K562 (cell line): Measurements from ENCODE around the gene PDIA4. TPM values are rescaled to one million over a fixed set of nuclear protein-coding genes. Genes with fewer than 3 reads are reported as not detected.

Experiments used
- CHD4 ChIP-seq: fragments of 200-600 bp; sonication (generic); IDR thresholded peaks from 3 replicates; pipeline ENCODE4 v1.6.1; 2012; ENCODE audit warnings: low read depth, mild to moderate bottlenecking, mixed read lengths, low read length, inconsistent platforms; ENCODE audit not compliant: insufficient read depth, insufficient replicate concordance, poor library complexity, severe bottlenecking
- ETS1 ChIP-seq: conservative IDR thresholded peaks from 2 replicates; pipeline ENCODE4 v1.6.1; 2011; ENCODE audit warnings: low read depth, mild to moderate bottlenecking, low read length; ENCODE audit not compliant: control insufficient read depth
- GTF2E2 ChIP-seq: fragments of 200-800 bp; sonication (Bioruptor generic); IDR thresholded peaks from 2 replicates; pipeline ENCODE4 v1.6.1; 2016; ENCODE audit warnings: missing genetic modification characterization, missing compliant biosample characterization
- HMG20B ChIP-seq: fragments of 250-450 bp; sonication (Bioruptor Pico); IDR thresholded peaks from 2 replicates; pipeline ENCODE4 v1.5.0; 2021; ENCODE audit warnings: mild to moderate bottlenecking
- IFI16 ChIP-seq: fragments of 250-450 bp; sonication (Bioruptor Pico); IDR thresholded peaks from 2 replicates; pipeline ENCODE4 v2.1.2; 2022; ENCODE audit warnings: mild to moderate bottlenecking, inconsistent platforms
- KAT7 ChIP-seq: sonication (generic); formaldehyde crosslinking; IDR thresholded peaks from 2 replicates; pipeline ENCODE4 v1.8.0; 2022; ENCODE audit warnings: missing genetic modification reagents, mild to moderate bottlenecking, borderline replicate concordance
- MEF2D ChIP-seq: conservative IDR thresholded peaks from 2 replicates; pipeline ENCODE4 v1.6.1; 2016; ENCODE audit warnings: low read depth, missing genetic modification characterization, missing compliant biosample characterization
- NCOA6 ChIP-seq: fragments of 450-650 bp; IDR thresholded peaks from 2 replicates; pipeline ENCODE4 v1.6.1; 2017; ENCODE audit warnings: mild to moderate bottlenecking
- NEUROD1 ChIP-seq: fragments of 150-350 bp; IDR thresholded peaks from 2 replicates; pipeline ENCODE4 v1.6.1; 2014; ENCODE audit warnings: borderline replicate concordance, low read length, low read depth; ENCODE audit not compliant: partially characterized antibody
- PHB ChIP-seq: fragments of 250-450 bp; sonication (Bioruptor Pico); IDR thresholded peaks from 2 replicates; pipeline ENCODE4 v1.5.0; 2021
- TRIM24 ChIP-seq, 2 experiments: fragments of 450-650 bp; IDR thresholded peaks; 2 replicates each; pipeline ENCODE4 v1.6.1; 2016
- ZBTB1 ChIP-seq: sonication (generic); formaldehyde crosslinking; IDR thresholded peaks from 2 replicates; pipeline ENCODE4 v1.8.1; 2023; ENCODE audit warnings: missing genetic modification reagents, low read depth, mild to moderate bottlenecking, borderline replicate concordance
- ZBTB33 ChIP-seq: sonication (generic); formaldehyde crosslinking; IDR thresholded peaks from 2 replicates; pipeline ENCODE4 v1.8.1; 2023; ENCODE audit warnings: mild to moderate bottlenecking, missing genetic modification reagents
- ZBTB49 ChIP-seq: sonication (generic); formaldehyde crosslinking; IDR thresholded peaks from 2 replicates; pipeline ENCODE4 v1.8.0; 2022; ENCODE audit warnings: missing genetic modification reagents, mild to moderate bottlenecking, borderline replicate concordance
- ZNF3 ChIP-seq: fragments of 250-450 bp; sonication (Bioruptor Pico); IDR thresholded peaks from 2 replicates; pipeline ENCODE4 v1.5.0; 2021; ENCODE audit warnings: mild to moderate bottlenecking, moderate library complexity
- ZNF561 ChIP-seq: fragments of 450-650 bp; formaldehyde crosslinking; conservative IDR thresholded peaks from 2 replicates; pipeline ENCODE4 v1.4.0; 2020; ENCODE audit warnings: mild to moderate bottlenecking, moderate library complexity
- ZNF609 ChIP-seq: sonication (generic); formaldehyde crosslinking; IDR thresholded peaks from 2 replicates; pipeline ENCODE4 v1.8.1; 2023; ENCODE audit warnings: missing genetic modification reagents, mild to moderate bottlenecking, borderline replicate concordance
- polyA plus RNA-seq, 8 experiments: library from polyadenylated mRNA; depleted of rRNA in 4 of 8; stranded (reverse) in 5 of 8; unstranded in 3 of 8; fragments of >200 nt; fragmentation: Nextera tagmentation in 2 of 8; fragmentation: Illumina TruSeq in 1 of 8; extraction: Ambion mirVana in 2 of 8; extraction: Trizol in 1 of 8; gene quantifications; 2 replicates each; pipeline versions ENCODE4 v1.2.1 to v1.2.3, GENCODE V29; 2011 to 2014; ENCODE audit warnings: inconsistent platforms in 1 of 8, missing spikeins in 1 of 8
- total RNA-seq, 7 experiments: library from RNA; depleted of rRNA in 6 of 7; stranded (reverse); fragments of >200 nt in 6 of 7; fragmentation: Illumina TruSeq in 2 of 7; extraction: Trizol in 2 of 7; gene quantifications; 2 replicates each; pipeline versions ENCODE4 v1.2.1 to v1.2.3, GENCODE V29; 2011 to 2021; ENCODE audit warnings: low replicate concordance in 1 of 7

The PDIA4 gene
- total and polyA plus RNA-seq, 9 of the 15 experiments (the other 6 are each of a cell fraction or from before 2014, with no cell fraction given) = 9.1 to 175 (median 146) TPM

- peak; percentile 94 for TF ChIP-seq ZBTB33 (CRISPR knock-in tag)
- no peak for TF ChIP-seq HMG20B (CRISPR knock-in tag)
- TF ChIP-seq GTF2E2 (tag) = no peak; the same call in 1 of the 2 replicates
- TF ChIP-seq NEUROD1 = peak; percentile 46
- peak; percentile 100 for TF ChIP-seq KAT7
- no peak for TF ChIP-seq CHD4
- TF ChIP-seq ETS1 = peak; percentile 80
- TF ChIP-seq ZNF561 = no peak
- TF ChIP-seq ZBTB1 (CRISPR knock-in tag) = peak; percentile 90
- peak; percentile 78; the same call in 1 of the 2 replicates for TF ChIP-seq ZNF609
- TF ChIP-seq MEF2D (tag) = no peak
- no peak for TF ChIP-seq PHB
- no peak for TF ChIP-seq TRIM24 (IDR thresholded peaks at IDR 0.05)
- TF ChIP-seq NCOA6 = no peak
- no peak for TF ChIP-seq IFI16 (CRISPR knock-in tag)
- TF ChIP-seq ZBTB49 = peak; percentile 66; the same call in 1 of the 2 replicates
- no peak for TF ChIP-seq ZNF3 (CRISPR knock-in tag)
These were observed at the start of gene PDIA4 (continued) for GRCh38 chr7:149028346-149029109.
